DMS153 treated with DMSO at 0.1 percent for 48 hours (cell line): ENCODE data around the gene AHNAK.

Source experiments
- DNase-seq: peaks from one replicate; lab custom pipeline; 2025; ENCODE audit not compliant: unreplicated experiment; lab: John Stamatoyannopoulos, UW

The AHNAK gene

DNA sequence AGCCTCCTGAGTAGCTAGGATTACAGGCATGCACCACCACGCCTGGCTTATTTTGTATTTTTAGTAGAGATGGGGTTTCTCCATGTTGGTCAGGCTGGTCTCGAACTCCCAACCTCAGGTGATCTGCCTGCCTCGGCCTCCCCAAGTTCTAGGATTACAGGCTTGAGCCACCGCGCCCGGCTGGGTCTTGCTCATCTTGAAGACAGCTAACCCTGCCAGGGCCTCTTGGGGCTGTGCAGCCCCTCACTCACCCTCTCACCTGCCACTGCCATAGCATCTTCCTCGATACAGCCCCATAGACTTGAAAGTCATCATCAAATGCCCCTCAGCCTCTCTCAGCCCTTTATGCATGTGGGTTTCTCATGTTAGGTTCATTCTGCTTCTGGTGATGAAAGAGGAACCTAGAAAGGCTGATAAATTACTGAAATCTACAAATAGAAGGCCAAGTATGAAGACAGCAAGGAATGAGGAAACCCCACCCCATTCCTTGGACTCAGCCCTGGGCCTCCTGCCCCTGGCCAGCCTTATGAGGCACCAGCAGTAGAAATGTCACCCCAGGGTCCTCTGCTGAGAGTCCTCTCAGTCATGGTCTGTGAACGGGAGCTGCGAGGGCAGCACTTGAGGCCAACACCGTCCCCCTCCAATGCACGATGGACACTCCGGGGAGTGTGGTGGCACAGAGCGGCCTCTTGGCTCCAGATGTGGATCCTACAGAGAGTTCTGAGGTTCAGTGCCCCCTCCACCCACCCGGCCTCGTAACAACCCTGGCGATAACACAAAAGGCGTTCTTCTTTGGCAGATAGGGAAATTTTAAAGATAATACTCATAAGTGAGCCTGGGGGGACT lies 103.0 kb downstream of the AHNAK start:
- no peak for DNase-seq

DNA sequence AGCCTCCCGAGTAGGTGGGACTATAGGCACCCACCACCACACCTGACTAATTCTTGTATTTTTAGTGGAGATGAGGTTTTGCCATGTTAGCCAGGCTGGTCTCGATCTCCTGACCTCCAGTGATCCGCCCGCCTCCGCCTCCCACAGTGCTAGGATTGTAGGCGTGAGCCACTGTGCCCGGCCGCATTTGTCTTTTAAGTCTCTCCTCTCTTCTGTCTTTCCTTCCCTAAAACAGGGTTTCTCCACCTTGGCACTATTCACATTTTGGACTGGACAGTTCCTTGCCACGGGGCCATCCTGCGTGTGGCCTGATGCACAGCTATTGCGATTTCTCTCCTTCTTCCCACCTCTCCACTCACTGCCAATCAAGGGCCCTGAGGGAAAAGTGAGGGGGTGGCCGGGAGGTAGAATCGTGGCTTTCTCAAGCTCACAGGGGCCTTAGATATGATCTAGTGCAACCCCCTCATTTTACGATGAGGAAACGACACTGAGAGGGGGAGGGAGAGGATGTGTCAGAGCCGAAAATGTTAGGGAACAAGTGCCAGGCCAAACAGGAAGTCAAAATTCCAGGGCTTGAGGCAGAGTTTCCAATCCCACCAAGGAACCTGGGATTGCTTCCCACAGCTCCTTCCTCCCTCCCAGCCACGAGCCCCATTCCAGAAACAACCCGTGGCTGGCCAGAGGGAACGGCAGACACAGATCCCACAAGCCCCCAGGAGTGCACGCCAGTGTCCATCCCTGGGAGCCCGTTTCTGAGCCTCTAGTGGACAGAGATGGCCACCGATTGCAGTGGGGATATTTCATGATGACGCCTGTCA lies 106.6 kb downstream of the AHNAK start:
- no peak for DNase-seq

DNA sequence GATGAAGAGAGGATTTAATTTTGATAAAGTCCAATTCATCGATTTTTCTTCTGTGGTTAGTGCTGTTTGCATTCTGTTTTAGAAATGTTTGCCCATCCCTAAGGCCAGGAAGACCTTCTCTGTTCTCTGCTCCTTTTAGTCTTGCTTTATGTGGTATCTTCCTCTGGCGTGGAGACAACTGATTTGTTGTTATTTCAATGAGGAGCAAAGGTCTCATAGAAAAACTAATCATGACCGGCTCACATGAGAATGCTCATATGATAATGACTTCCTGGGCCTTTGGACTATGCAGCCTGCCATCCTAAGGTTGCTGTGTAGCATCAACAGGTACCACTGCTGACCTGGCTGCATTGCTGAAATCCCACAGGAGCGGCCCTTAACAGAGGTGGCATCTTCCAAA lies 108.0 kb downstream of the AHNAK start:
- DNase-seq = no peak

DNA sequence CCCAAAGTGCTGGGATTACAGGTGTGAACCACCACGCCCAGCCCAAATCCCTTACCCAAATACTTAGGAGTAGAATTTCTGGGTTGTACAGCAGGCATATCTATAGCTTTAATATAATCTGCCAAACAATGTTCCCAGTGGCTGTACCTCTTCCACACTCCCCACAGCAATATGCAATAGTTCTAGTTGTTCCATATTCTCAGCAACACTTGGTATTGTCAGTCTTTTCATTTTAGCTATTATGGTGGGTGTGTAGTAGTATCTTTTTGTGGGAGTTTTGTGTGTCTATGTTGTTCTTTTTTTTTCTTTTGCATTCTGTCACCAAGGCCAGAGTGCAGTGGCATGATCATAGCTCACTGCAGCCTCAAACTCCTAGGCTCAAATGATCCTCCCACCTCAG lies 109.0 kb downstream of the AHNAK start:
- DNase-seq = no peak

DNA sequence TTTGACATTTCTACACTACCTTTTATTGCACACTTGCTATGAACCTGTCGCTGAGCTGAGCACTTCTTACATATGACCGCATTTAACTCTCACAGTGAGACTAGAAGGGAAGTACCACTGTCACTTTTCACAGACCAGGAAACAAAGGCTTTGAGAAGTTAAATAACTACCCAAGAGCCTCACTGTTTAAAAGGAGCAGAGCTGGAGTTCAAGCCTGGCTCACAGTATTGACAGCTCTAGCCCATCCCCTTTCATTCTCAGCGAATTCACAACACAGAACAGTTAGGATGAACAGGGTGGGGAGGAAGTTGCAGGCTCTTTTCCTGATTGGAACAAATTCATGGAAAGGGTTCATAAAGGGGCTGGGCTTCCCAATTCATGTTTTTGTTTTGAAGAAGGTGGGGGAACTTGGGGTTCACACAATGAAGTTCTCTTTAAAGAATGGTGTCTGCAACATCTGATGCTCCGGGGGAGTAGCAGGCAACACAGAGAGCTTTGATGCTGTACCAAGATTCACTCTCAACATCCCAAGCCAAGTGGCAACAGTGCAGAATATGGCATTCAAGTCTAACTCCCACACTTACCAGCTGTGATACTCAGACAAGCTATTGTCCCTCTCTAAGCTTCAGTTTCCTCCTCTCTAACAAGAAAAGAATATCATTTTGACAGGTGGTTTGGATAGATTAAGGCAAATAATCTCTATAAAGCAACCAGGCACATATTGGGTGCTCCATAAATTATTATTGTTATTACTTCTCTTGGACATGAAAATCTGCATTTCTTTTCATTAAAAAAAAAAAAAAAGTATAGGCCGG lies 110.6 kb downstream of the AHNAK start:
- DNase-seq = no peak

DNA sequence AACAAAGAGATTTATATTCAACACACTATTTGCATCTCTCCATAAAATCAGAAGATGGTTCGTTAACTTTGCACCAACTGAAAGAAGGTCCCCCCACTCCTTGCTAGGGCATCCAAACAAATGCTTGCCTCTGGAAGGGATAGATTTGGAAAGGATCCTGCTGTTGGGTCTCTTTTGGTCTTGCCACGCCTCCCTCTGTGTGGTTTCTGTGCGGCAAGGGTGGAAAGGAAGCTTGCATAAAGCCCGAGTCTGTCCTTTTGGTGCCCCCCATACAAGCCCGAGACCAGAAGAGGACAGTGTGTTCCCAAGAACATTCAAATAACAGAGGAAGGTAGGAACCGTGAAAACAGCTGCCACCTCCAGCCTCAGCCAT lies 112.7 kb downstream of the AHNAK start:
- DNase-seq = no peak

DNA sequence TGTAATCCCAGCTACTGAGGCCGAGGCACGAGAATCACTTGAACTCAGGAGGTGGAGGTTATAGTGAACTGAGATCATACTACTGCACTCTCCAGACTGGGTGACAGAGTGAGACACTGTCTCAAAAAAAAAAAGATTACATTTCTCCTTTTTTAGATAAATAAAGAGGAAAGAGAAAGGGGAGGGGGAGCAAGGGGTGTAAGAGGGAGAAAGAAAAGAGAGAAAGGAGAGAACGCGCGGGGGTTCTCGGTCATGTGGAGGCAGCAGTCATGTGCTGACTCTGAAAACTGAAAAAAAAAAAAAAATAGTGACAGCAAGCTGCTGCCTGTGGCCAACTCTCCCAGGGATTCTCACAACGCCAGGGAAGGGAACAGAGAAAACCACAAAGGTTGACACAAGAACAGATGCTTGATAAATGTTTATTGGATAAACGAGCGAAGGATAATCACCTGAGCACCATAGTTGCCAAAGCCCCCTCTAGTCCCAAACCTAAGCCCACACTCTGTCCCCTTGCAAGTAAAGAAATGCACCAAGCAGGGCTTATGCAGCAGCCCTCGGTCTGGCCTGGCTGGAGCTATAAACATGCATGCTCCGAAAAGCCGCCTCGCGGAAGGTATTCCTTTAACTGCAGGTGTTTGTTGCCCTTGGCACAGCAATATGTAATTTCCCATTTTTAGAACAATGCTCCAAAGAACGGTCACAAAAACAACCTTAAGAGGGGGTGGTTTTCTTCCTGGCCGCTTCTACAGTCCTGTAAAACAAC lies 113.3 kb downstream of the AHNAK start:
- no peak for DNase-seq

DNA sequence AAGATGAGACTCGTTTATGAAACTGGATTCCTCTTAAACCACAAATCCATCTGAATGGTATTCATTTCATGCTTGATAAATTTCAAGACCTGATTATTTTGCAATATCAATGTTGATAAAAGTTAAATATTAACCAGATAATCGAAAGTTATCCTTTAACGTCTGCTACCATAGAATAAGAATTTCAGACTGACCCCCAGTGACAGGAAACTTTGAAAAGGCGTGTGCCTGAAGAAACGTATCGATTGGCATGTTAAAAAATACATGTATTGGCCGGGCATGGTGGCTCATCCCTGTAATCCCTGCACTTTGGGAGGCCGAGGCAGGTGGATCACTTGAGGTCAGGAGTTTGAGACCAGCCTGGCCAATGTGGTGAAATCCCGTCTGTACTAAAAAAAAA lies 113.9 kb downstream of the AHNAK start:
- no peak for DNase-seq

DNA sequence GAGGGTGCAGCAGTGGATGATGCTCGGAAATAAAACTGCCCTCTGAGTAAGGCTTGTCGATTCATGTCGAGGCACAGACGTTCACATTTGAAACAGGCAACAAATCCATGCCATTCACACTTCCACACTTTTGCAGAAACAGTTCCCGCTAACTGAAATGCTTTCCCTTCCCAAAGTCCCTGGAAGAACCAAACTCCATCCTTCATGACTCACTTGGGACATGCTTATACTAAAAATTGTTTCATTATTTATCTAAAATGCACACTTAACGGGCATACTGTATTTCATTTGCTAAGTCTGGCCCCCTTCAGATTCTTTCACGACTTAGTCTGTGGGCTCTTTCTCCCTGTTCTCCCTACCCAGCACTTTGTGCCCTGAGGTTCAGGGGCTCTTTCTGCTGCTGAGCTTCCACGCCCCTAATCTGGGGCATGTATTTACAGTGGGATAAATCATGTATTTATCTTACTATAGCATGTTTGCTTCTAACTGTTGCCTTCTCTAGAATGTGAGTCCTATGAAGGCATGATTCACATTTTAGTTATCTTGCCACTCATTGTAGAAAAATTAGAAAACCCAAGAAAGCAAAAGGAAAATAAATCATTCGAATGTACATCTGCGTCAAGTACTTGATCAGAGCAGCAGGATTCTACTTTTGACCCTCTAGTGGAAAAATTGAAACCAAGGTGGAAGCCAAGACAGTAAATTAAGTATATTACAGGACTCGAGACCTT lies 115.3 kb downstream of the AHNAK start:
- no peak for DNase-seq

DNA sequence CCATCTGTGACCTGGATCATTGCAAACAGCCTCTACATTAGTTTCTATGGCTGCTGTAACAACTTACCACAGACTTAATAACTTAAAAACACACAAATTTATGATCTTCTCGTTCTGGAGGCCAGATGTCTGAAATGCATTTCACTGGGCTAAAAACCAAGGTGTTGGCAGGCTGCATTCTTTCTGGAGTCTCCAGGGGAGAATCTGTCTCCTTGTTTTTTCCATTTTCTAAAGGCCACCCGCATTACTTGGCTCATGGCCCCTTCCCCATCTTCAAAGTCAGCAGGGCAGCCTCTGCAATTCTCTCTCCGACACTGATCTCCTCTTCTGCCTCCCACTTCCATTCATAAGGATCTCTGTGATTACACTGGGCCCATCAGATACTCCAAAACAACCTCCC lies 116.2 kb downstream of the AHNAK start:
- DNase-seq = no peak

DNA sequence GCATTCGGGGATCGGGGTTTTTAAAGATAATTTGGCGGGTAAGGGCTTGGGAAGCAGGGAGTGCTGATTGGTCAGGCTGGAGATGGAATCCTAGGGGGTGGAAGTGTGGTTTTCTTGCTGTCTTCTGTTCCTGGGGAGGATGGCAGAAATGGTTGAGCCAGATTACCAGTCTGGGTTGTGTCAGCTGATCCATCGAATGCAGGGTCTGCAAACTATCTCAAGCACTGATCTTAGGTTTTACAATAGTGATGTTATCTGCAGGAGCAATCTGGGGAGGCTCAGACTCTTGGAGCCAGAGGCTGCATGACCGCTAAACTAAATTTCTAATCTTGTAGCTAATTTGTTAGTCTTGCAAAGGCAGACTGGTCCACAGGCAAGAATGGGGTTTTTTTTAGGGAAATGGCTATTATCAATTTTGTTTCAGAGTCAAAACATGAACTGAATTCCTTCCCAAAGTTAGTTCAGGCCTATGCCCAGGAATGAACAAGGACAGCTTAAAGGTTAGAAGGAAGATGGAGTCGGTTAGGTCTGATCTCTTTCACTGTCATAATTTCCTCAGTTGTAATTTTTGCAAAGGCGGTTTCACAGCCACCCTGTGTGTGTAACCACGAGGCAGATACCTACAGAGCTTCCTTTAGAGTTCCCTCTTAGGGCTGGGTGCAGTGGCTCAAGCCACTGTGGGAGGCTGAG lies 117.6 kb downstream of the AHNAK start:
- no peak for DNase-seq

DNA sequence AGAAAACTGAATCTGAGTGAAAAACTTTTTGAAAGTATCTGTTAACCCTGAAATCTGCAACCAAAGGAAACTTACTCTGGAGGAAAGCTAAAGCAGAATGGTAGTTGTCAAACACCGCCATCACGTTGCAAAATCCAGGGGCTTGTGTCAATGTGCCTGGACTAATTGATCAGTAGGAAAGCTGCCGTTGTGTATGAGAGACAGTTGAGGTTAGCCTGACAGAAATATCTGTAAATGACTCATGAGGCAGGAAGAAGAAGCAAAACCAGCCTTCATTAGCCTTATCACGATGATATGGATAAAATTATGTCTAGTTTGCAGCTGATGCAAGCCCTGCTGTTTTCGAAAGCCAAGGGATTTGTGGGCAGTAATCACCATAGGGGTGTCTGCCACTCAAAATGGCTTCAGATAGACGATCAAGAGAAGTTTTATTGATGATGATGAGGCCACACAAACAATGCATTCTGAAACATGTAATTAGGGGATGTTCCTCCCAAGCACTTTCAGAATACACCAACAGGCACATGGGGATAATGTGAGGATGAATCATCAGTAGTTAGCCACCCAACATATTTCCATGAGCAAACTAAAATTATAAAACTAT lies 118.9 kb downstream of the AHNAK start:
- no peak for DNase-seq

DNA sequence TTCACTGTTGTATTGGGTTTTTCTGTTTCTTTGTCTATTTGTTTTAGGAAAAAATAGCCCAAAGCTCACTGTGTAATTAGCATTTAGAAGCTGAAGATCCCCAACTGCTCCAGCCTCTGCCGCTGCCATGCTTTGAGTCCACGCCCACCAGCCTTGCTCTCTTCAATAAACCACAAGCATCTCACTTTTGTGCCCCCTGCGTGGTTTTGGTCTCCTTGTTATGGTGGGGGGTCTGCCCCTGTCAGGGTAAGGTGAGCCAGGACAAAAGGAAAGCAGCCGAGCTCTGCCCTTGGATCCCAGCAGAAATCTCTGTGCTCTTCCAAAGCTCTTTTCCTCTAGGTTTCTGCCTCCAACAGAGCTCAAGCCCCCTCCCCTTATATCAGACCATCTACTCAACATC lies 123.6 kb downstream of the AHNAK start:
- no peak for DNase-seq

DNA sequence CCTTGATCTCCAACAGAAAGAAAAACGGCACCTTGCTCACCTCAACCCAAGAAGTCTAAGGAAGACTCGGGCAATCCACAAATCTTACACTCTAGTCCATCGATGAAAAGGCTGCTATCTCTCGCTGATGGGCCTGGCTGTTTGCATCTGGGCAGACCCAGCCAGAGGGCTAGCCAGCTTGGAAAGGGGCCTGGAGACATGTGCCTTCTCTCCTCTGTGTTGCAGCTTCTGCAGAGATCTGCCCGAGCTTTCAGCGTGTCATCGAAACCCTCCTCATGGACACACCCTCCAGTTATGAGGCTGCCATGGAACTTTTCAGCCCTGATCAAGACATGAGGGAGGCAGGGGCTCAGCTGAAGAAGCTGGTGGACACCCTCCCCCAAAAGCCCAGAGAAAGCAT lies 124.6 kb downstream of the AHNAK start:
- no peak for DNase-seq

DNA sequence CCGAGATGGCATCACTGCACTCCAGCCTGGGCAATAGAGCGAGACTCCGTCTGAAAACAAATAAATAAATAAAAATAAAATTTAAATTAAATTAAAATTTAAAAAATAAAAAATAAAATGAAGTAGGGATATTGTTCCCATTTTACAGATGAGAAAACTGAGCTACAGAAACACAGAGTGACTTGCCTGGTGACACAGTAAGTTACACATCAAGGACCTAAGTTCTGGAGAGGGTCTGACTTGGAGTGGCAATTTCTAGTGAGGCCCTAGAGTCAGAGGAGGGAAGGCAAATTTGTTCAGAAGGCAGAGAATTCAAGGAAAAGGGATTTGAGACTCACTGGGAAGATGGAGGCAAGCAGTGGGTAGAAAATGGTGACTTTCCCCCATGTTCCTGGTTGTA lies 125.7 kb downstream of the AHNAK start:
- no peak for DNase-seq

DNA sequence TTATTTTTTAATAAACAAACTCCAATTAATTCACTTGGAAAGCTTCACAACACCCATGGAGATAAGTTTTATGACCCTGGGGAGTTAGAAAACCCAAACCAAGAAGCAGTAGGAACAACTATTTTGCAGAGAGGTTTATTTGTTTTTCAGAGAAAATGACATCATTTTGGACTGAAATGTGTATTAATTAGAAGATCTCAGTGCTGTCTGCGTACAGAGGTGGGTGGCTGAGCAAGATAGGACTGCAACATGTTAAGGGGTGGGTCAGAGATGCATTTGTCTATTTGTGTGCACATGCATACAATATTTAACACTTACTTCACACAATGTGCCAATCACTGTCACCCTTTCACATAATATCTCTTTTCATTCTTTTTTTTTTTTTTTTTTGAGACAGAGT lies 126.7 kb downstream of the AHNAK start:
- DNase-seq = no peak

DNA sequence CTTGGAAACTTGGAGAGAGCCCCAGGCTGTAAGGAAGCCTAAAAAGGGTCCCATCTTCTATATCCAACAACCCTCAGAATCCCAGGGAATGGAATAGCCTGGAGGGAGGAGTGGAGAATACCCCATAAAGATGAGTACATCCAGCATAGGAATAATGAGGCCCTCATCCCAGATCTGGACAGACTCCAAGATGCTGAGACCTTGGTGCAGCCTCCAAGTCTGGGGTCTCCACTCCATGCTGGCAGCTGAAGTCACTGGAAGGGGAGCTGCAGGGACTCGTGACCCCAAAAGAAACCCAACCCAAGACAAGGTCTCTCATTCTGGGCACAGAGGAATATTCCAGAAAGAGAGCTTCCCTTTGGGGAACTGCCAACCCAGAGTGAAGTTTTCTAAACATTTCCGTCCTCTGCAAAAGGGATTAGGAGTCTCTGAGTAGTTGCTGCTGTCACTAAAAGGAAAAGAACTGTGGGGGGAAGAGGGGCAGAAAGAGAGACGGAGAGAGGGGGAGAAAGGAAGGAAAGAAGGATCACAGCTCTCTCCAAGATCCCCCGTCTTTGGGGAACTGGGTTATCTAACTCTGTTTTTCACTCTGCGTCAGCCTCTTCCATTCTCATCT lies 127.2 kb downstream of the AHNAK start:
- DNase-seq = no peak

DNA sequence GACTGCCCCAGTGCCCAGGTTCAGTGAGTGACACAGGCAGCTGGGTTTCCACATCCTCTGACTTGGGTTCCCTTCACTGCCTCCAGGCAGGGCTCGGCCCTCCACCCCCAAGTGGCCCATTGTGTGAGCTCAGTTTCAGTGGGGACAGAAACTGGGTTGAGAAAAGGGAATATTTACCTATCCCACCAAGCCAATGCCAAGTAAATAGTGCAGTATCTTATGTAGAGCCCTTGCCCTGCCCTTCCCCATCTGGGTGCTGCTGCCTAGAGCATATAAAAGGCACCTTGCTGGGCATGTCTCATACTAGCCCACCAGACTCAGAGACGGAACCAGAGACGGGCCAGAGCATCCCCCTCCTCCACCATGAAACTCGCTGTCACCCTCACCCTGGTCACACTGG lies 127.9 kb downstream of the AHNAK start, which contains the start of gene SCGB1A1:
SCGB1A1 (plus strand) TSS at position 301 of the 400 bp plus-strand sequence; CDS start at position 364, 63 bp downstream.
- no peak for DNase-seq

DNA sequence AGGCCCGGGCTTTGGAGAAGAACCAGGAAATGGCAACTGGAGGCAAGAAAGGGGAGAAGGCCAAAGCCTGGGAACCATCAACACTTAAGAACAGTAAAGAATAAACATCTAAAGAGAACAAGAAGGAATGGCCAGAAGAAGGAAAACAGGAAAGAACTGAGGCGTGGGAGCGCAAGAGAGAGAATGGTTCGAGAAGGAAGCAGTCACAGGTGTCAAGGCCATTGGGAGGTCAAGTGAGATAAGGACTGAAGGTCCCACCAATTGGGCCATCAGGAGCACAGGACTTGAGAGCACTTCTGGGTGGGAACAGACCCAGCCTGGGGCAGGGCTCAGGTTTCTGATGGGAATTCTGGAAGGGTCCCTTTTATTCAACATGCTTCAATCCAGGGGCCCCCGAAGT lies 128.5 kb downstream of the AHNAK start:
- DNase-seq = no peak
